NOMO-1 (cell line): ENCODE results near the gene SPOCK1.

ENCODE experiments used
- DNase-seq, 2 experiments: peaks; one replicate each; lab custom pipeline; 2025; ENCODE audit not compliant: unreplicated experiment in 2 of 2; lab: John Stamatoyannopoulos, UW

Gene SPOCK1

GRCh38 chr5:137207023-137207760, 291.9 kb downstream of the SPOCK1 start:
- DNase-seq = no peak

GRCh38 chr5:137206030-137206715, 293.0 kb downstream of the SPOCK1 start:
- DNase-seq = no peak

GRCh38 chr5:137205231-137206027, 293.7 kb downstream of the SPOCK1 start:
- no peak for DNase-seq

- DNase-seq = no peak
These were observed 296.0 kb downstream of the SPOCK1 start for GRCh38 chr5:137203011-137203632.

- no peak for DNase-seq
These were observed 297.2 kb downstream of the SPOCK1 start for GRCh38 chr5:137201876-137202275.

GRCh38 chr5:137200906-137201700, 298.0 kb downstream of the SPOCK1 start:
- DNase-seq = no peak

- DNase-seq = no peak
These were observed 299.2 kb downstream of the SPOCK1 start for GRCh38 chr5:137199966-137200365.

GRCh38 chr5:137199201-137199600, 299.9 kb downstream of the SPOCK1 start:
- no peak for DNase-seq

- DNase-seq = no peak
These were observed 303.6 kb downstream of the SPOCK1 start for GRCh38 chr5:137195483-137195882.

GRCh38 chr5:137194300-137194699, 304.8 kb downstream of the SPOCK1 start:
- DNase-seq = no peak

- DNase-seq = no peak
These were observed 306.8 kb downstream of the SPOCK1 start for GRCh38 chr5:137192293-137192743.

- no peak for DNase-seq
These were observed 307.9 kb downstream of the SPOCK1 start for GRCh38 chr5:137191179-137191578.

- DNase-seq = no peak
These were observed 308.7 kb downstream of the SPOCK1 start for GRCh38 chr5:137190441-137190840.

- no peak for DNase-seq
These were observed 309.1 kb downstream of the SPOCK1 start for GRCh38 chr5:137190031-137190430.

GRCh38 chr5:137188566-137188965, 310.6 kb downstream of the SPOCK1 start:
- DNase-seq = no peak

GRCh38 chr5:137186759-137187461, 312.2 kb downstream of the SPOCK1 start:
- no peak for DNase-seq

- DNase-seq = no peak
These were observed 313.9 kb downstream of the SPOCK1 start for GRCh38 chr5:137185193-137185592.

- DNase-seq = no peak
These were observed 314.4 kb downstream of the SPOCK1 start for GRCh38 chr5:137184734-137185133.

- no peak for DNase-seq
These were observed 316.6 kb downstream of the SPOCK1 start for GRCh38 chr5:137182576-137182975.

GRCh38 chr5:137181667-137182066, 317.5 kb downstream of the SPOCK1 start:
- no peak for DNase-seq
